Panc1 (cell line): ENCODE measurements around the gene ABTB2. TPM values are rescaled to one million over a fixed set of nuclear protein-coding genes. Genes with fewer than 3 reads are reported as not detected.

Experiments
- ATAC-seq: fragments of 200-7000 bp; cut with Tn5 transposase; 2 replicates; pipeline ENCODE4 v1.9.1; 2020; ENCODE audit warnings: mild to moderate bottlenecking, moderate library complexity
- BruUV-seq: library from RNA; stranded (reverse); fragments of 400-500 nt; replicated peaks from 2 replicates; lab custom pipeline; 2021; lab: Mats Ljungman, UMichigan
- CTCF ChIA-PET: fragments of 300-600 bp; sonication (Branson Sonifier 250); formaldehyde crosslinking; loops from one replicate; lab custom pipeline; 2022; ENCODE audit warnings: antibody characterized with exemption; lab: Charles Lee
- POLR2A ChIA-PET: fragments of 300-600 bp; sonication (Branson Sonifier 250); formaldehyde crosslinking; loops from one replicate; lab custom pipeline; 2022; ENCODE audit warnings: antibody characterized with exemption; lab: Charles Lee
- DNase-seq: peaks from one replicate; pipeline ENCODE4 v3.0.0-alpha.2; 2010; ENCODE audit warnings: low read depth, low spot score
- H3K27ac ChIP-seq: 2 replicates; pipeline ENCODE4 v1.5.1; 2011; ENCODE audit warnings: mild to moderate bottlenecking, low read length, inconsistent platforms
- H3K27me3 ChIP-seq: fragments of 200-500 bp; sonication (Bioruptor generic); 2 replicates; pipeline ENCODE4 v1.6.0; 2014; ENCODE audit warnings: low read length, inconsistent platforms; ENCODE audit not compliant: control insufficient read depth, insufficient read depth
- H3K36me3 ChIP-seq: fragments of 200-500 bp; sonication (Bioruptor generic); 2 replicates; pipeline ENCODE4 v1.5.1; 2014; ENCODE audit warnings: inconsistent platforms, mild to moderate bottlenecking, low read length, moderate library complexity; ENCODE audit not compliant: control insufficient read depth, insufficient read depth
- H3K4me1 ChIP-seq: 2 replicates; pipeline ENCODE4 v1.5.1; 2011; ENCODE audit warnings: inconsistent platforms, mild to moderate bottlenecking, low read length, moderate library complexity; ENCODE audit not compliant: control insufficient read depth, insufficient read depth
- H3K4me3 ChIP-seq, 2 experiments: 2 replicates each; pipeline ENCODE4 v1.5.1; 2011 to 2012; ENCODE audit warnings: low read depth in 2 of 2, low read length in 2 of 2, mild to moderate bottlenecking in 2 of 2, inconsistent platforms in 1 of 2, moderate library complexity in 1 of 2
- H3K9me3 ChIP-seq: fragments of 200-500 bp; sonication (Bioruptor generic); 2 replicates; pipeline ENCODE4 v1.5.1; 2014; ENCODE audit warnings: low read depth, mild to moderate bottlenecking, inconsistent platforms, low read length, moderate library complexity; ENCODE audit not compliant: control insufficient read depth, insufficient read depth
- POLR2AphosphoS5 ChIP-seq: IDR thresholded peaks from 2 replicates; pipeline ENCODE4 v1.6.1; 2012; ENCODE audit warnings: mild to moderate bottlenecking, low read depth, low read length, moderate library complexity
- SIN3A ChIP-seq: IDR thresholded peaks from 2 replicates; pipeline ENCODE4 v1.6.1; 2012; ENCODE audit warnings: low read depth, mild to moderate bottlenecking, low read length, moderate library complexity, borderline replicate concordance; ENCODE audit not compliant: insufficient read depth
- TCF7L2 ChIP-seq: IDR thresholded peaks from 2 replicates; pipeline ENCODE4 v1.6.1; 2011; ENCODE audit warnings: mild to moderate bottlenecking, low read depth, low read length, inconsistent platforms
- in situ Hi-C: cut with HindIII; loops from 2 replicates; pipeline ENCODE4 v1.10.0; 2016; ENCODE audit warnings: low sequenced_read_pairs, low pct_unique_long_range_greater_than_20kb
- intact Hi-C: fragments of 100-400 bp; cut with micrococcal nuclease; formaldehyde crosslinking; loops from one replicate; pipeline ENCODE4 v1.10.0; 2022; ENCODE audit not compliant: unreplicated experiment
- total RNA-seq: library from RNA; stranded (reverse); gene quantifications from one replicate; pipeline ENCODE4 v1.2.1, GENCODE V29; 2021; ENCODE audit not compliant: unreplicated experiment
- TF ChIP-seq, protein P1 (sequence below): fragments of 450-650 bp; IDR thresholded peaks from 2 replicates; pipeline ENCODE4 v1.5.1; 2017; ENCODE audit warnings: mild to moderate bottlenecking
- TF ChIP-seq, protein P2 (sequence below), 2 experiments: IDR thresholded peaks; 2 replicates each; pipeline ENCODE4 v1.6.1; 2011 to 2012; ENCODE audit warnings: low read depth in 2 of 2, control low read depth in 1 of 2, low read length in 1 of 2, mild to moderate bottlenecking in 1 of 2, moderate library complexity in 1 of 2; ENCODE audit not compliant: insufficient read depth in 1 of 2

ABTB2 gene
- total RNA-seq, 1 experiment from 2014 or later, result 22.7 TPM

DNA sequence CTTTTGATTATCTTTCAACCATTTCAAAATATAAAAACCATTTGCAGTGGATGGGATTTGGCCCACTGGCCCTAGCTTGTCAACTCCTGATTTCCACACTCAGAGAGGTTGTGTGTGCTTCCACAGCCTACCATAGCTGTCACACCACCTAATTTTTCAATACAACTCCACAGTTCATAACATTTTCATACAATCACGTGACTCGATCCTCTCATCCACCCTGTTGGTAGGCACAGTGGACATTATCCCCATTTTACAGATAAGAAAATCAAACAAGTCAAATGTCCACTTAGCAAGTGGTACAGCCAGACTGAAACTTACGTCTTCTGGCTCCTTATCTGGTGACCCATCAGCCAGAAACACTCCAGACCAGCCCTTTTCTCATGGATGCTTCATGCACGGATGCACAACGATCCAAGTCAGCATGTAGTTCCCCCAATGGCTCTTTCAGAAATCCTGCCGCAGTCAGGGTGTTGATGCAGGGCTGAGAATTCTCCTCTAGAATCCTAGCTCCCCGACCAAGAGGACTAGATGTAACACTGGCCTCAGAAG is 88.0 kb downstream of the ABTB2 start:
- POLR2A ChIA-PET, result no interaction called here
- H3K4me1 ChIP-seq, result peaks cover 26% of the 10 kb centered on the region
- in situ Hi-C loops, result no loop called here

DNA sequence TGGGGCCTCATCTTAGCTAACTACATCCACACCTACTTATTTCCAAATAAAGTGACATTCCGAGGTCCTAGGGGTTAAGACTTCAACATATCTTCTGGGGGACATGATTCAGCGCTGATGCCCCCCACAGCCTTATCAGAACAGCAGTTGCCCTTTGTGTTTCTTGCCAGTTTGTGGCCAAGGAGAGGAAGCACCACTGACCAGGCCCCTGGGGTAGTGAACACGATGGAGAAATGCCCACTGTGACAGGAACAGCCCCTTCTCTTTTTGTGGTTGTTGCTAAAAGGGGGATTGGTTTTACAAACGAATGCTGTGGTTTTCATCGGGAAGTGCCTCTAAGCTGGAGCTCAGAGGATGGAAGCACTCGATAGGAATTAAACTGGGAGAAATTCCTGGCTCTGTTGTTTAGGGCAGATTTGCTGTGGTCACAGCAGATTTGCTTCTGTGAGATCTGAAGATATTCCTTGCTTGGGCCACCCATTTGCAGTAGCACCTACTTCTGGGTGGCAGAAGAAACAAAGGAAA is 88.8 kb downstream of the ABTB2 start:
- H3K27ac ChIP-seq, result peak overlapping the region; percentile 8; the same call in 1 of the 2 replicates
- no peak overlapping the region for H3K4me3 ChIP-seq
- ChIA-PET POLR2A (no interaction called here), CTCF (no interaction called here)
- intact Hi-C loops (no loop called here), in situ Hi-C loops (no loop called here)
- peaks cover 32% of the 10 kb centered on the region for H3K4me1 ChIP-seq
- ATAC-seq (no peak), DNase-seq (no peak)
- H3K27me3 ChIP-seq, result no peaks in the 10 kb centered on the region
- H3K36me3 ChIP-seq, result no peaks in the 10 kb centered on the region
- H3K9me3 ChIP-seq, result no peaks in the 10 kb centered on the region
- TF ChIP-seq TCF7L2 (no peak), POLR2AphosphoS5 (no peak)
- TF ChIP-seq, protein P1, sequence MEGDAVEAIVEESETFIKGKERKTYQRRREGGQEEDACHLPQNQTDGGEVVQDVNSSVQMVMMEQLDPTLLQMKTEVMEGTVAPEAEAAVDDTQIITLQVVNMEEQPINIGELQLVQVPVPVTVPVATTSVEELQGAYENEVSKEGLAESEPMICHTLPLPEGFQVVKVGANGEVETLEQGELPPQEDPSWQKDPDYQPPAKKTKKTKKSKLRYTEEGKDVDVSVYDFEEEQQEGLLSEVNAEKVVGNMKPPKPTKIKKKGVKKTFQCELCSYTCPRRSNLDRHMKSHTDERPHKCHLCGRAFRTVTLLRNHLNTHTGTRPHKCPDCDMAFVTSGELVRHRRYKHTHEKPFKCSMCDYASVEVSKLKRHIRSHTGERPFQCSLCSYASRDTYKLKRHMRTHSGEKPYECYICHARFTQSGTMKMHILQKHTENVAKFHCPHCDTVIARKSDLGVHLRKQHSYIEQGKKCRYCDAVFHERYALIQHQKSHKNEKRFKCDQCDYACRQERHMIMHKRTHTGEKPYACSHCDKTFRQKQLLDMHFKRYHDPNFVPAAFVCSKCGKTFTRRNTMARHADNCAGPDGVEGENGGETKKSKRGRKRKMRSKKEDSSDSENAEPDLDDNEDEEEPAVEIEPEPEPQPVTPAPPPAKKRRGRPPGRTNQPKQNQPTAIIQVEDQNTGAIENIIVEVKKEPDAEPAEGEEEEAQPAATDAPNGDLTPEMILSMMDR, result no peak
- TF ChIP-seq, protein P2, sequence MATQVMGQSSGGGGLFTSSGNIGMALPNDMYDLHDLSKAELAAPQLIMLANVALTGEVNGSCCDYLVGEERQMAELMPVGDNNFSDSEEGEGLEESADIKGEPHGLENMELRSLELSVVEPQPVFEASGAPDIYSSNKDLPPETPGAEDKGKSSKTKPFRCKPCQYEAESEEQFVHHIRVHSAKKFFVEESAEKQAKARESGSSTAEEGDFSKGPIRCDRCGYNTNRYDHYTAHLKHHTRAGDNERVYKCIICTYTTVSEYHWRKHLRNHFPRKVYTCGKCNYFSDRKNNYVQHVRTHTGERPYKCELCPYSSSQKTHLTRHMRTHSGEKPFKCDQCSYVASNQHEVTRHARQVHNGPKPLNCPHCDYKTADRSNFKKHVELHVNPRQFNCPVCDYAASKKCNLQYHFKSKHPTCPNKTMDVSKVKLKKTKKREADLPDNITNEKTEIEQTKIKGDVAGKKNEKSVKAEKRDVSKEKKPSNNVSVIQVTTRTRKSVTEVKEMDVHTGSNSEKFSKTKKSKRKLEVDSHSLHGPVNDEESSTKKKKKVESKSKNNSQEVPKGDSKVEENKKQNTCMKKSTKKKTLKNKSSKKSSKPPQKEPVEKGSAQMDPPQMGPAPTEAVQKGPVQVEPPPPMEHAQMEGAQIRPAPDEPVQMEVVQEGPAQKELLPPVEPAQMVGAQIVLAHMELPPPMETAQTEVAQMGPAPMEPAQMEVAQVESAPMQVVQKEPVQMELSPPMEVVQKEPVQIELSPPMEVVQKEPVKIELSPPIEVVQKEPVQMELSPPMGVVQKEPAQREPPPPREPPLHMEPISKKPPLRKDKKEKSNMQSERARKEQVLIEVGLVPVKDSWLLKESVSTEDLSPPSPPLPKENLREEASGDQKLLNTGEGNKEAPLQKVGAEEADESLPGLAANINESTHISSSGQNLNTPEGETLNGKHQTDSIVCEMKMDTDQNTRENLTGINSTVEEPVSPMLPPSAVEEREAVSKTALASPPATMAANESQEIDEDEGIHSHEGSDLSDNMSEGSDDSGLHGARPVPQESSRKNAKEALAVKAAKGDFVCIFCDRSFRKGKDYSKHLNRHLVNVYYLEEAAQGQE (IDR thresholded peaks at IDR 0.05; ENCODE audit: insufficient read depth in 1 of 2, low read depth in 2 of 2, low read length in 1 of 2), result no peak
- no TSS peak for BruUV-seq

More for the DNA sequence above, 88.0 kb downstream of the ABTB2 start:
- TF ChIP-seq POLR2AphosphoS5 (no peak), SIN3A (no peak), TCF7L2 (no peak)
- TF ChIP-seq, protein P1, result no peak
- TF ChIP-seq, protein P2 (IDR thresholded peaks at IDR 0.05; ENCODE audit: insufficient read depth in 1 of 2, low read depth in 2 of 2, low read length in 1 of 2), result no peak
- no peaks in the 10 kb centered on the region for H3K9me3 ChIP-seq
- no TSS peak for BruUV-seq
- H3K27ac ChIP-seq, result no peak overlapping the region
- no peaks in the 10 kb centered on the region for H3K27me3 ChIP-seq
- no peaks in the 10 kb centered on the region for H3K36me3 ChIP-seq
- ATAC-seq, result no peak
- intact Hi-C loops, result no loop called here
- H3K4me3 ChIP-seq, result no peak overlapping the region
- CTCF ChIA-PET, result interaction anchor here (0.7 kb wide), 1 partner anchor 199 kb away, joined by 7 read pairs; no protein-coding TSS in a partner anchor
- DNase-seq, result no peak
